Activated CD4-positive, CD25-positive, alpha-beta regulatory T cell treated with anti-CD3 and anti-CD28 coated beads, Interleukin-2, amount 50 U/mL, for 72 hours (primary cell): Measurements from ENCODE around the gene CACHD1.
"Not testable (repeated sequence)": the region's sequence is repeated elsewhere in the genome, so short reads cannot be mapped to it uniquely, and the experiment has no call there.

ENCODE experiments used
- DNase-seq: peaks from one replicate; pipeline ENCODE4 v3.0.0; 2021

The CACHD1 gene

DNA sequence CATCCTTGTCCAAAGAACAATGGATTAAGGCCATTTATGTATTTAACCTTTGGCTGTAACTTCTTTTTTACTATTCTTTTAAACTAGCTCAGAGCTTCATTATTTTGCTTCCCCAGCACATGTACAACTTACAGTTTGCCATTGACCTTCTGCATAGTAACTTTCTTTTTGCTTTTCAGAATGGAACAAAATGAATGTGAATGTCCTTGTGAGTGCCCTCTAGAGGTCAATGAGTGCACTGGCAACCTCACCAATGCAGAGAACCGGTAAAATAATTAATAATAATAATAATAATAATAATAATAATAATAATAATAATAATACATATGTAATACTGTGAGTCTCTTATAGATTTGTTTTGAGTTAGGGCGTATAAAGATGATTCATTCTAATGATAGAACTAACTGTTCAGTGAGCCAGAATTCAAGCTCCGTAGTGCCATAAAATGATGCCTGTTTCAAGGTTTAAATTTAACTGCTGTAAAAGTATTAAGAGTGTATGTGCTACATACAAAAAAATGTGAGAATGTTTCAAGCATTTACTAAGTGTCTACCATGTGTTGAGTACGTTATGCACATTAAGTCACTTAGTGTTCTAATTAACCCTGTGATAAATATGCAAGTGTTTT lies 205.9 kb downstream of the CACHD1 start:
- DNase-seq = no peak

DNA sequence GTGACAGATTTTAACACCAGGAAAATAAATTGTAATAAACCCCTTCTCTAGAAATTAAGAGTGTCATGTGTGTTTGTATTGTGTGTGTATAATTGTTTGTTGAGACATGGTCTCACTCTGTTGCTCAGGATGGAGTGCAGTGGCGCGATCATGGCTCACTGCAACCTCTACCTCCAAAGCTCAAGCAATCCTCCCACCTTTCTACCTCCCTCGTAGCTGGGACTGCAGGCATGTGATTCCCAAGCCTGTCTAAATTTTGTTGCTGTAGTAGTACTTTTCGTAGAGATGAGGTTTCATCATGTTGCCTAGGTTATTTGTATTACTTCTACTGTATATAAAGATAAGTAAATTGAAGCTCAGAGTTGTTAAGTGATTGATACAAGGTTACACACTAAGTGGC lies 206.5 kb downstream of the CACHD1 start:
- no peak for DNase-seq

DNA sequence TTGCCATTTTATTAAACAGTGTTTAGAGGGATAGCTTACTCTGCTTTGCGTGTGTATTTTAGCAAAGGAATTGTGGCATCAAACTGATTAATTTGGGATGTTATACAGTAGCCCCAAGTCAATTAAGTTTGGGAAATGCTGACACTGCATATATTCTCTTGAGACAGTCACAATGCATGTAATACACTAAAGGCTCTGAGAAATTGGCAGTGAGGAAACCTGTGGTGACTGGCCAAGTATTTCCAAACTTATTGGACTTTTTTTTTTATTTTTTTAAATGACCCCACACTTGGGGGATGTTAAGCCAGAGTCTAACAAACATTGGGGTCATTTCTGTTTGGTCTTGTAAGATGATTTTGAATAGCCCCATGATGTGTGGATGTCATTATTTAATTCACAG lies 207.6 kb downstream of the CACHD1 start:
- DNase-seq = no peak

GRCh38 chr1:64678366-64678765 lies 208.4 kb downstream of the CACHD1 start:
- no peak for DNase-seq

GRCh38 chr1:64679177-64679576 lies 209.2 kb downstream of the CACHD1 start:
- no peak for DNase-seq

- no peak for DNase-seq
Observed at GRCh38 chr1:64680599-64680998, 210.7 kb downstream of the CACHD1 start.

- DNase-seq = no peak
Observed at GRCh38 chr1:64681043-64681442, 211.1 kb downstream of the CACHD1 start.

- no peak for DNase-seq
Observed at GRCh38 chr1:64683419-64683818, 213.5 kb downstream of the CACHD1 start.

DNA sequence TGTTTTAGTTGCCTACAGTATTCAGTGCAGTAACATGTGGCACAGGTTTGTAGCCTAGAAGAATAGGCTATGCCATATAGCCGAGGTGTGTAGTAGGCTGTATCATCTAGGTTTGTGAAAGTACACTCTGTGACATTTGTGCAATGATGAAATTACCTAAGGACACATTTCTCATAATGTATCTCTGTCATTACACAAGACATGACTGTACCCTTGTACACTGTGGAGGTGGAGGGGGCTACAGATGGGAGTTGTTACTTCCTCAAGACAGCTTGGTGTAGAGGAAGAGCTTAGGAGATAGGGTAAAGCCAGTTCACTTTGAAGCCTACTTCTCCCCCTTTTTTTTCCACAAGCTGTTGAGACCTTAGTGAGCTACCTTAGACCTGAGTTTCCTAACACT lies 215.3 kb downstream of the CACHD1 start:
- DNase-seq = no peak

DNA sequence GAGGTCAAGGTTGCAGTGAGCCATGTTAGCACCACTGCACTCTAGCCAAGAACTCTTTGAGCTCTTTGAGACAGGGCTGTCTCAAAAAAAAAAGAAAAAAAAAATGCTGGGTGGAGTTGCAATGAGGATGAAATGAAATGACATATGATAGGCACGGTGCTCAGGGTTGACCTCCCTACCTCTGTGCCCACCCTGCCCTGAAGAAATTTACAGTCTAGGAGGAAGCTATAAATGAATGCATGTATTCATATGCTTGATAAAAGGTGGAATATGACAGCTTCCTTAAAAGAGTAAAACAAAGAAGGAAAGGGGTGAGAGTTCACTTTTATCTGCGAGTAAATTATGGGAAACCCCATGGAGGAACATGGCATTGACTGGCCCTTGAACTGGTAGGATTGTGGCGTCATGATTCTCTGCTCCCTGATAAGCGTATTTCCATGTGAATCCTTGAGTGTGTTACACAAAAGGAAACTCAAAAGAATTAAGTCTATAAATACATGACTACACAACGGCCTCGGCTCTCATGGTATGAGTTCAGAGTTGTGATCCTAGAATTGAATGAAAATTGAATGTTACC lies 215.9 kb downstream of the CACHD1 start:
- DNase-seq = no peak

DNA sequence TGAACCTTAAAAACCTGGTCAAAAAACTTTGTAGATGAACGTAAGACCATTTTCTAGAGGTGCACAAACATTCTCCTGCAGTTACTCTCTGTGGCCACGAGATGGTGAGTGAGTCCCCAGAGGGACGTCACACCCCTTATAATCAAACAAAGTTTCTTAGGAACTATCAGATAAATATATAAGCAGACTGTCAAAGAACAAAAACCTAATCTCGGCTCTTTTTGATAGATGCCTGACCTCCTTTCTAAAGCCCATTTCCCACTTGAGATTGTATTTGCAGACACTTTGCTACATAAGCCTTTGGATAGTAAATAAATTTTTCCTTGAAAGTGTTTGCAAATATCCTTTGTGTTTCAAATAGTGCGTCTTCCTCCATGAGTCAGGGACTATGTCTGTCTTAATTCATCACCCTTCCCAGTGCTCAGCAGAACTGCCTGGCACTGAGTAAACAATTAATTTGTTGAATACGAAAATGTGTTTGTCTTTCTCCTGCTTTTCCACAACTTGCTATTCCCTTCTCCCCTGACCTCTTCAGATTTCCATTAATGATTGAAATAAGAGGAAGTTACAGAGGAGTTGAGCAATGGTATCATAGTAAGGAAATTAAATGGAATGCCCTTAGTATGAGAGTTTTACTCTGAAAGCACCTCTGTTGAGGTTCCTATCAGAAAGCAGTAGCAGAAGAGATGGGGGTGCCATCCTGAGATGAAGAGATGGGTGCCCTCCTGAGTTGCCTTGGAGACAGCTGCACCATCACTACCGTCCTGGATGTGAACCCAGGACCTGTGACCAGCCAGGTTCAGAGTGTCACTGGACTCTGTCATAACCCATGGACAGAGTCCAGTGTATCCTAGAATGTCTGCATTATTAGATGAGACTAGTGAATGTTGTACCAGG lies 217.1 kb downstream of the CACHD1 start:
- DNase-seq = no peak

- DNase-seq = no peak
Observed at GRCh38 chr1:64687725-64688327, 217.9 kb downstream of the CACHD1 start.

- no peak for DNase-seq
Observed at GRCh38 chr1:64691626-64692025, 221.7 kb downstream of the CACHD1 start.

GRCh38 chr1:64692911-64693310 lies 223.0 kb downstream of the CACHD1 start:
- no peak for DNase-seq

GRCh38 chr1:64693406-64693805 lies 223.5 kb downstream of the CACHD1 start:
- DNase-seq = no peak

DNA sequence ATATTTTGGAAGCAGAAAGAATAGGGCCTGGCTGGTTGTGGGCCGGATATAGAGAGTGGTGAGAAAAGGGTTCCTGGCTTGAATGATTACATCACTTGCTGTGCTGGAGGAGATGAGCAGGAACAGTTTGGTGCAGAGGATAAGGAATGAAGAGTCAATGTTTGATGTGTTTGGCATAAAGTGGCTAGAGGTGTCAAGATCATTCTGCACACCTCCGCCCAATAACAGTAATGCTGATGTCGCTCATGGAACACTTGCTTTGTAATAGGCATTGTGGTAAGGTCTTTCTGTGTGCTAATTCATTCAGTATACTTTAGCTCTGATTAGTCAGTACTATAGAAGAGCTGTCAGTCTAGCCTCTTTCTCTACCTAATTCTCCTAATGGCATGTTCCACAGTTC lies 226.9 kb downstream of the CACHD1 start:
- no peak for DNase-seq

- DNase-seq = no peak
Observed at GRCh38 chr1:64699327-64699726, 229.4 kb downstream of the CACHD1 start.

GRCh38 chr1:64701071-64701470 lies 231.1 kb downstream of the CACHD1 start:
- no peak for DNase-seq

GRCh38 chr1:64701886-64702285 lies 232.0 kb downstream of the CACHD1 start:
- DNase-seq = no peak

- DNase-seq = not testable (repeated sequence)
Observed at GRCh38 chr1:64702670-64703069, 232.7 kb downstream of the CACHD1 start.

- DNase-seq = no peak
Observed at GRCh38 chr1:64703600-64703999, 233.7 kb downstream of the CACHD1 start.

DNA sequence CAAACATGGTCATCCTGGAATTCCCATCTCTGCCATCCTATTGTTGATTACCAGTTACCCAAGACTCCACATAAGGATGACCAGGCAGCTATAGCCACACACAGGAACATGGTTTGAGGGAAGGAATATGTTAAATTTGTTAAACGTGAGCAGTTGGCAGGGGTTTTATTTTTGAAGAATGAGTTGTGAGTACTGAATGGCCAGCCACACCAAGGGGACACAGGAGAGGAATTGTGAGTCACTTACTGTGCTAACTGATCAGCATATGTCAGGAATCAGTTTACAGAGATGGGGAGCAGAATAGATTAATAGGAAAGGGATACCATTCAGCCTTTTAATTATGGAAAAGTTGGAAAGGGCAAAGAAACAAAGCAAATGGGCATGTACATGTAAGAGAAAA lies 235.7 kb downstream of the CACHD1 start:
- DNase-seq = no peak

DNA sequence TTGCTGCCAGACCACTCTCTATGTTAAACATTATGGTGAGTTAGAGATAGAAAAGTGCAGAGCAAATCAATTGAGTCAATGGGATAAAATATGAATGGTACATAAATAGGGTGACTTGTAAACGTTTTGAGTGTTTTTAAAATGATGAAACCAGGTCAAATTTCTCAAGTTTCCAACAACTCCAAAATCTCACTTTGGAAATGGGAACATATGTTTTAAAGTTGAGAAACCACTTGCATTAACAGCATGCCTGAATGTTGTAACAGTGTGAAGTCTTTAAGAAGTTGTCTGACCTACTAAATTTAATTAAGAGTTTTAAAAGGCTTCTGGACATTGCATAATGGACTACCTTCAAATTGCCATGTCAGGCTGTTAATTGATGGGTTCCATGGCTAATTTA lies 241.3 kb downstream of the CACHD1 start:
- no peak for DNase-seq

DNA sequence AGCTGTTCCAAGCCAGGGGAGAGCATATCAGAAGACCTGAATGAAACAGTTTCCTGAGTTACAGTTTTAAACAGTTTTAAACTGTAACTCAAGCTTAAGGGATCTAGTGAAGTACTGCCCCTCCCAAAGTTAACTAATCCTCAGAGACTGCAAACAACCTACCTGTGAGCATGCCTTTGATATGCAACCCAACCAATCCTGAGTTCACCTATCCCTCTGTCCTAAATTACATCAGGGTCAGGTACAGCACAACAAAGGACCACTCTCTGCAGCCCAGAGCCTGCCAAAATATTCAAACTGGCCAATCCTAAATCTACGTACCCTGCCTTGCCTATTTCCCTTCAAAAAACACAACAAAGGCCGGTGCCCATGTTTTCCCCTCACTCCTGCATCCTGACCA lies 242.1 kb downstream of the CACHD1 start:
- no peak for DNase-seq
